ENCODE data around the gene FOXC1.

DNA sequence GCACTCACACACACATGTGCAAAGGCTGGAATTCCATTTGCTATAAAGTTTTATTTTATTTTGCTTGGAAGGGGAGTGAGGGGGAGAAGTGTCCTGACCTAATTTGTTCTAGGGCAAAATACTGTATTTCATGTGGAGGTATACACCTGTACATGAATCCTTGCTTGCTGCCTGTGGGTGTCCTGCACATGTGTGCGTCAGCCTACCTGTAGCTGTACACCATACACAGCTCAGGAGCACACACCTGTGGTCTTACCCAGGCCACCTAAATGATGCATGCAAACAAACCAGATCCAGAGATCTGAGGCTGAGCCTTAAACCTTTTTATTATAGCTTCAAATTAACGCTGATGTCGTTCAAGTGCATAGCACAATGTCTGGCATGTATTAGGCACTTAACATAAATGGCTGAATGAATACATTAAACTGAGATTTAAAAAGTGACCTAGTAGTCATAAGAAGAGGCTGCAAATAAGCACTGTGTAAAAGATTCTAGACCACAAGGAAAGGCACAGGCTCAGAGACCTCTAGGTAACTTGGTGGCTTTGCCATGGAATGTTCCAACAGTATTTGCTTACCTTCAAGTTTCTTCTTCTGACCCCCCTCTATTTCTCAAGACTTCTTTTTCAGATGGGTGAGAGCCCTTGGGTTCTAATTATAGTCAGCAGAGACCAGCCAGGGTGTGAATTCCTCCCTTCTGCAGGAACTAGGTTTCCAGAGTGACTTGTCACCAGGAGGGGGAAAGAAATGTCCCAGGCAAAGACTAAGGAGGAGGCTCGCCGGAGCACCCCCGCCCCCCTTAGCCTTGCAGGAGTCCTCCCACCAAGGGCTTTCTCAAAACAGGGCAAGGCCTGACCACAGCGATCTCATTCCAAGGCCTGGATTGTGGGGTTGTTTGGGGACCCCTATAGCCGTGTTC is 13.4 kb downstream of the FOXC1 start:
- TF ChIP-seq, protein P1, sequence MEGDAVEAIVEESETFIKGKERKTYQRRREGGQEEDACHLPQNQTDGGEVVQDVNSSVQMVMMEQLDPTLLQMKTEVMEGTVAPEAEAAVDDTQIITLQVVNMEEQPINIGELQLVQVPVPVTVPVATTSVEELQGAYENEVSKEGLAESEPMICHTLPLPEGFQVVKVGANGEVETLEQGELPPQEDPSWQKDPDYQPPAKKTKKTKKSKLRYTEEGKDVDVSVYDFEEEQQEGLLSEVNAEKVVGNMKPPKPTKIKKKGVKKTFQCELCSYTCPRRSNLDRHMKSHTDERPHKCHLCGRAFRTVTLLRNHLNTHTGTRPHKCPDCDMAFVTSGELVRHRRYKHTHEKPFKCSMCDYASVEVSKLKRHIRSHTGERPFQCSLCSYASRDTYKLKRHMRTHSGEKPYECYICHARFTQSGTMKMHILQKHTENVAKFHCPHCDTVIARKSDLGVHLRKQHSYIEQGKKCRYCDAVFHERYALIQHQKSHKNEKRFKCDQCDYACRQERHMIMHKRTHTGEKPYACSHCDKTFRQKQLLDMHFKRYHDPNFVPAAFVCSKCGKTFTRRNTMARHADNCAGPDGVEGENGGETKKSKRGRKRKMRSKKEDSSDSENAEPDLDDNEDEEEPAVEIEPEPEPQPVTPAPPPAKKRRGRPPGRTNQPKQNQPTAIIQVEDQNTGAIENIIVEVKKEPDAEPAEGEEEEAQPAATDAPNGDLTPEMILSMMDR (IDR thresholded peaks at IDR 0.05): no peak
- TF ChIP-seq POLR2A (IDR thresholded peaks at IDR 0.05): no peak
